Activated CD8-positive, alpha-beta memory T cell treated with anti-CD3 and anti-CD28 coated beads, Interleukin-2, amount 10 ng/mL, durations not matched to agents 7 days and 5 days (primary cell): Measurements from ENCODE around the gene SH3BP4. TPM values are rescaled to one million over a fixed set of nuclear protein-coding genes. Genes with fewer than 3 reads are reported as not detected.
"Not testable (repeated sequence)": the region's sequence is repeated elsewhere in the genome, so short reads cannot be mapped to it uniquely, and the experiment has no call there.

Source experiments
- ATAC-seq: fragments of 150-1000 bp; cut with Tn5 transposase; one replicate; pipeline ENCODE4 v1.10.0; 2021; ENCODE audit warnings: moderate library complexity
- CTCF ChIA-PET: fragments of 350-600 bp; sonication (Branson Sonifier 250); formaldehyde crosslinking; loops from one replicate; lab custom pipeline; 2021; ENCODE audit warnings: antibody characterized with exemption; lab: Charles Lee
- DNase-seq: peaks from one replicate; pipeline ENCODE4 v3.0.0-alpha.2; 2020
- H3K27ac Mint-ChIP-seq: one replicate; pipeline ENCODE4 v1.8.0; 2021; ENCODE audit warnings: mild to moderate bottlenecking, mixed read lengths
- H3K27me3 Mint-ChIP-seq: one replicate; pipeline ENCODE4 v1.8.0; 2021; ENCODE audit warnings: mixed read lengths
- H3K36me3 Mint-ChIP-seq: one replicate; pipeline ENCODE4 v1.8.0; 2021; ENCODE audit warnings: mild to moderate bottlenecking, mixed read lengths
- H3K4me1 Mint-ChIP-seq: one replicate; pipeline ENCODE4 v1.8.0; 2021; ENCODE audit warnings: mixed read lengths
- H3K4me3 Mint-ChIP-seq: one replicate; pipeline ENCODE4 v1.8.0; 2021; ENCODE audit warnings: mild to moderate bottlenecking, moderate library complexity, mixed read lengths
- H3K9me3 Mint-ChIP-seq: one replicate; pipeline ENCODE4 v1.8.0; 2022; ENCODE audit warnings: low read depth, mixed read lengths
- total RNA-seq, 2 experiments: library from RNA; stranded (reverse); gene quantifications; one replicate each; pipeline ENCODE4 v1.2.3, GENCODE V29; 2021

SH3BP4 gene
- total RNA-seq, 2 experiments from 2014 or later, result 0.12 TPM; not detected in 1

DNA sequence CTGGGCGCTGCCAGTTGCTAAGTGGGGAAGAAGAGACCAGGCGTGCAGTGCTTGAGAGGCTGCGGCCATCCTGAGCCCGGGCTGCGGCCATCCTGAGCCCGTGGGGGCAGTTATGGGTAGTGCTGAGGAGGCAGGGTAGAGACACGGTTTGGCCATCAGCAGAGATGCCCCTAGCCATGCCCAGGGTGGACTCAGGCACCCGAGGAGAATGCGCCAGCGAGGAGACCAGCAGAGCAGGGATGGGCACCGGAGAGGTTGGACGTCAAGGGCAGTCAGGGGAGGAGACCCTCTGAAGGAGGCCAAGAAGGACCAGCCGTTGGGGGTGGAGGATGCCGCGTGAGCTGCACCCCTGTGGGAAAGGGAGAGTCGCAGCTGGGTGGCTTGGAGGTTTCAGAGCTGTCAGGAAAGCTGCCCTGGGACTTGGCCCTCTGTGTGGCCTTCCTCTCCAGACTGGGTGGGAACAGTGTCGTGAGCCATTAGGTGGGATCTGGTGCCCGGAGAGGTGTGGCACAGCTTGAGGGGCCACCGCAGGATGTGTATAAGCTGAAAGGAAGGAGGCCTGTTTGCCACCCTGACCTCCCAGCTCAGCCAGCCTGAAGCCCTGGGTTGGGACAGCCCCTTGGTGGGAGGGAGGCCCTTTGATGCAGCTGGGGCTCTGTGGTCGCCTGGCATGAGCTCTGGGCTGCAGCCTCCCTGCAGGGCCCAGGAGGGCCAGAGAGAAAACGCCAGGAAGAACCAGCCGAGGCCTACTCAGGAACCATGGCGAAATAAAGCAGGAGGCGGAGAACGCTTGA is 56.0 kb downstream of the SH3BP4 start:
- CTCF ChIA-PET, result no interaction called here
- DNase-seq (no peak), ATAC-seq (no peak)
- H3K9me3 Mint-ChIP-seq, result no peaks in the 10 kb centered on the region
- H3K36me3 Mint-ChIP-seq, result no peaks in the 10 kb centered on the region
- no peaks in the 10 kb centered on the region for H3K27me3 Mint-ChIP-seq
- H3K4me3 Mint-ChIP-seq, result no peak overlapping the region
- H3K27ac Mint-ChIP-seq, result no peak overlapping the region
- H3K4me1 Mint-ChIP-seq, result no peaks in the 10 kb centered on the region

DNA sequence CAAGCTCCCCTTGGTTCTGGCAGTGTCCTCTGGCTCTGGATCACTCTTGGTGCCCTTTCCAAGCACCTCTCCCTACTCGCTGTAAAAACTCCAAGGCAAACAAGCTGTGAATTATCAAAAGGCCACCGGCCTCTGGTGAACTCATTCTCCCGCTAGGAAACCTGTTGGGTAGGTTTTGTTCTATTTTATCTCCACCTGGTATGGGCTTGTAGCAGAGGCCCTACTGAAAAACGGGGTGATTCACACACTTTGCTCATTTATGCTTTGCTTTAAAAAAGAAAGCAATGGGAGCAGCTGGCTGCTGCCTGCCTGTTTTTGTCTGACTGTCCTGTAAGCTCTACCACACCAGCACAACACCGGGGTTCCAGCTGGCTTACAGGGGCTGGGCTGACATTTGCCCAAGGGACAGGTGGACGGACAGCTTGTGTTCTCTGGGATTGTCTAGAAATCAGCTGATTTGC is 56.8 kb downstream of the SH3BP4 start:
- DNase-seq, result no peak
- H3K27ac Mint-ChIP-seq, result no peak overlapping the region
- CTCF ChIA-PET, result no interaction called here
- no peaks in the 10 kb centered on the region for H3K4me1 Mint-ChIP-seq
- no peaks in the 10 kb centered on the region for H3K36me3 Mint-ChIP-seq
- no peaks in the 10 kb centered on the region for H3K9me3 Mint-ChIP-seq
- H3K27me3 Mint-ChIP-seq, result no peaks in the 10 kb centered on the region
- ATAC-seq, result no peak
- H3K4me3 Mint-ChIP-seq, result no peak overlapping the region

DNA sequence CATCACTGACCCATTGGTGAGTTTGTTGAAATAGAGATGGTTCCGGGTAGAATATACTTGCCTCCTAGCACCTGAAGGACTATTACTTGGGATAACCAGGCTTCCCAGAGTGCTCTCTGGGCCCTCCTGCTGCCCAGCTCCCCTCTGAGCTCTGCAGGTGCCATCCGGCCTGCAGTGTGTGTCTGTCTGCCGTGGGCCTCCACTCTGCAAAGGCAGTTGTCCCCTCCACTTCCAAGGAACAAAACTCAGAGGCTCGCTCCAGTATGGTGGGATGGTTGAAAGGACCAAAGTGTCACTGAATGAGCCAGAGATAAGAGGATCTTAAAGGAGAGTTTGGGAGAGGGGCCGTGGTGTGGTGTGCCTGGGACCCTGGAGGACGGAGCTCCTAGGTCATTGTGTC is 57.3 kb downstream of the SH3BP4 start:
- Mint-ChIP-seq H3K9me3 (no peaks in the 10 kb centered on the region), H3K27me3 (no peaks in the 10 kb centered on the region), H3K4me3 (no peak overlapping the region), H3K36me3 (no peaks in the 10 kb centered on the region), H3K27ac (no peak overlapping the region), H3K4me1 (no peaks in the 10 kb centered on the region)
- DNase-seq, result no peak
- CTCF ChIA-PET, result no interaction called here
- ATAC-seq, result no peak

DNA sequence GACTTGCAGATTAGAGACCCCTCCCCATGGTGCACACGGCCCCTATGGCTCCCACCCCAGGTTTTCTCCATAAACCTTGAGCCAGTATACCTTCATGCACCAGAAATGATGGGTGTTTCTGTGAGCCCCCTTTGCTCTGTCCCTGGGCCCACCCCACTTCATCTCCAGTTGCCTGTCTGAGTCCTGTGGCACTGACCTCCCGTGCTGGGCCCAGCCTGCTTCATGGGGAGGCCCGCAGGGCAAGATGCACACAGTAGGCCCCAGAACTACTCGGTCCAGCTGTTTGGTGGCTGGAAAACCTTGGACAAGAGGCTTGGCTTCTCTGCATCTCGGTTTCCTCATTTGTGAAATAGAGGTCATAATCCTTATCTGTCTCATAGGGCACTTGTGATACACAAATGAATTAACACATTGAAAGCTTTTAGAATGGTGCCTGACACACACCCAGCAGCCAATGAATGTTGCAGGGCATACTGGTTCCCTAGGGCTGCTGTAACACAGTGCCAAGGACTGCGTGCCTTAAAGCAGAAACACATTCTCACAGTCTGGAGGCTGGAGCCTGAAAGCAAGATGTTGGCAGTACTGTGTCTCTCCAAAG is 58.4 kb downstream of the SH3BP4 start:
- no peak overlapping the region for H3K27ac Mint-ChIP-seq
- no peaks in the 10 kb centered on the region for H3K4me1 Mint-ChIP-seq
- no peaks in the 10 kb centered on the region for H3K36me3 Mint-ChIP-seq
- no peaks in the 10 kb centered on the region for H3K27me3 Mint-ChIP-seq
- ATAC-seq (no peak), DNase-seq (no peak)
- CTCF ChIA-PET, result no interaction called here
- no peaks in the 10 kb centered on the region for H3K9me3 Mint-ChIP-seq
- no peak overlapping the region for H3K4me3 Mint-ChIP-seq

DNA sequence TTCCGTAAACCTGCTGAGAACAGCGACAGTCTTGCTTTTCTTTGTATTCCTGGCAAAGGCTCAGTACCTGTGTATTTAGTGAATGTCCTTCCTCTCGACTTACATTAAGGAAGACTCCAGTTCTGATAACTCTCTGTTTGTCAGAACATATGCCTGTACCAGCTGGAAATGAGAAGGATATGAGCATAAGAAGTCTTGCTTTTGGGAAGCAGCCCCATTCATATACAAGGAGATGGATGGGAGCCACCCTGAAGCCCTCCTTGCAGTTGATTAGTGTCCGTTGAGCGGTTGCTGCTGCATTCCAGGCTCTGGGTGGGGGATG is 59.8 kb downstream of the SH3BP4 start:
- Mint-ChIP-seq H3K27me3 (no peaks in the 10 kb centered on the region), H3K36me3 (no peaks in the 10 kb centered on the region), H3K4me3 (no peak overlapping the region), H3K27ac (no peak overlapping the region), H3K4me1 (no peaks in the 10 kb centered on the region), H3K9me3 (no peaks in the 10 kb centered on the region)
- ATAC-seq (no peak), DNase-seq (no peak)
- CTCF ChIA-PET, result no interaction called here

DNA sequence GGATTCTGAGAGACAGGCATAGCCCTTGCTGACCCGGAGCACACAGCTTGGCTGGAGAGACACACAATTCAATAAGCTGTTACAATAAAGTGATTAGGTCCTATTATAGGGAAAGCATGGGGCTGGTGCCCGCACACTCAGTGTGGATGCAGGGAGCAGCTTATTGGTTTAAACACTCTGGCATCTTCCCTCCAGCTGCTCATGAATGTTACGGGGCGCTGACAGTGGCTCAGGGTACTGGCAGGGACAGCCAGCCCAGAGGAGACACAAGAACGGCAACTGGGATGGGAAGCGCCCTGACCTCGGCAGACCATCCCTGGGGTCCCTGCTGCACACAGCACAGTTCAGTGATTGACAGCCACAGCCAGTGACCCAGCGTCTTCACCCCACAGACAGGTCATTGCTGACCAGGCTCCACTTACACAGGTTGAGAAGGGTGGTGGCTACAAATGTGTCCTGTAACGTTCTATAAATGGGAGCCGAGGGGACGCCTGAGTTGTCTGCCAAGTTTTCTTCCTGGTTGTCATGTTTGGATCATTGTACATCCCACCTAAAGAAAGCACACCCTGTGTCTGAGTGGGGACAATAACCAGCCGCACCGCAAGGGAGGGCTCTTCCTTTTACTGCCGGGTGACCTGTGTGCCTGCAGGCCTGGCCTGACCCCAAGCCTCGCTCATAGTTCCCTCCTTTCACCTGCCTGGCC is 60.3 kb downstream of the SH3BP4 start:
- Mint-ChIP-seq H3K27me3 (no peaks in the 10 kb centered on the region), H3K27ac (no peak overlapping the region), H3K36me3 (no peaks in the 10 kb centered on the region), H3K9me3 (peaks cover 2% of the 10 kb centered on the region), H3K4me1 (no peaks in the 10 kb centered on the region), H3K4me3 (no peak overlapping the region)
- CTCF ChIA-PET, result no interaction called here
- ATAC-seq (no peak), DNase-seq (no peak)

DNA sequence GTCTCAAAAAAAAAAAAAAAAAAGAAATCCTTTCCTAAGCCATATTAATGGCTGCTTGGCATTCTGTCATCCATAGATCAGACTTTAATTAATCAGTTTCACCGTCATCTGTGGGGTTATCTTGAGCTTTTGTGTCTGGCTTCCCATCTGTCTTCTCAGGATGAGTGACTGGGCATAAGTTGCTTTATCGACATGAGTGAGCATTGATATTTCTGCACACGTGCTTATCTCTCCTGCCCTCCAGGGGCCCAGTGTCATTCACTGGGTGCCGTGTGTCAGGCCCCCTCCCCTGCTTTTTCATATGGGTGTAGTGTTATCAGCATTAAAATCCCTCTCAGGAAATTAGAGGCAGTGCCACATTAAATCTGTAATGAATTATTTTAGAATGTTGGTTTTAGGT is 65.6 kb downstream of the SH3BP4 start:
- H3K4me1 Mint-ChIP-seq, result no peaks in the 10 kb centered on the region
- H3K36me3 Mint-ChIP-seq, result no peaks in the 10 kb centered on the region
- H3K27ac Mint-ChIP-seq, result no peak overlapping the region
- no peaks in the 10 kb centered on the region for H3K27me3 Mint-ChIP-seq
- ATAC-seq (no peak), DNase-seq (no peak)
- CTCF ChIA-PET, result no interaction called here
- H3K9me3 Mint-ChIP-seq, result peaks cover 4% of the 10 kb centered on the region
- H3K4me3 Mint-ChIP-seq, result no peak overlapping the region

DNA sequence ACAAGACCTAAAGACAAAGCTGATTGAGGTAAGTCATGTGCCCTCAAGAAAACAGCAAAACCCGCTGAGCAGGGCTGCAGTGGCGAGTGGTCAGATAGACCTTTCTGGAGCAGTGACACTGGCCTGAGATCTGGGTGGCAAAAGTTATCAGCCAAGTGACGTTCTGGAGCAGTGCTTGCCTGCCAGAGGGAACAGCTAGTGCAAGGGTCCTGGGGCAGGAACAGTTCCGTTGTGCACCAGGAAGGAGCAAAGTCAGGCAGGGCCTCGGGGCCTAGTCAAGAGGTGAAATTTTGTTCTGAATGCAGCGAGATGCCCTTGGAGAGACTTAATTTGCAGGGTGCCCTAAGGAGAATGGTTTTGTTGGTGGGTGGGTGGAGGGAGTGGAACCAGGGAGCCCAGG is 67.0 kb downstream of the SH3BP4 start:
- H3K27me3 Mint-ChIP-seq, result no peaks in the 10 kb centered on the region
- CTCF ChIA-PET, result no interaction called here
- no peaks in the 10 kb centered on the region for H3K4me1 Mint-ChIP-seq
- DNase-seq (no peak), ATAC-seq (no peak)
- H3K27ac Mint-ChIP-seq, result no peak overlapping the region
- peaks cover 4% of the 10 kb centered on the region for H3K9me3 Mint-ChIP-seq
- H3K4me3 Mint-ChIP-seq, result no peak overlapping the region
- H3K36me3 Mint-ChIP-seq, result no peaks in the 10 kb centered on the region

DNA sequence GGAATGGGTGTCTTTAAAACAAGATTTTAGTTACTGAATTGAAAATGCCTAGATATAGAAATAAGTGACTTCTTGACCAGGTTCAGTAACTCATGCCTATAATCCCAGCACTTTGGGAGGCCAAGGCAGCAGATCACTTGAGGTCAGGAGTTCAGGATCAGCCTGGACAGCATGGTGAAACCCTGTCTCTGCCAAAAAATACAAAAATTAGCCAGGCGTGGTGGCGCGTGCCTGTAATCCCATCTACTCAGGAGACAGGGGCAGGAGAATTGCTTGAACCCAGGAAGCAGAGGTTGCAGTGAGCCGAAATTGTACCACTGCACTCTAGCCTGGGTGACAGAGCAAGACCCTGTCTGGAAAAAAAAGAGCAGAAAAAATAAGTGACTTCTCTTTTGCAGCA is 68.3 kb downstream of the SH3BP4 start:
- H3K9me3 Mint-ChIP-seq, ATAC-seq, H3K4me3 Mint-ChIP-seq, H3K4me1 Mint-ChIP-seq, H3K27me3 Mint-ChIP-seq, H3K27ac Mint-ChIP-seq, CTCF ChIA-PET, H3K36me3 Mint-ChIP-seq, DNase-seq: not testable (repeated sequence)

DNA sequence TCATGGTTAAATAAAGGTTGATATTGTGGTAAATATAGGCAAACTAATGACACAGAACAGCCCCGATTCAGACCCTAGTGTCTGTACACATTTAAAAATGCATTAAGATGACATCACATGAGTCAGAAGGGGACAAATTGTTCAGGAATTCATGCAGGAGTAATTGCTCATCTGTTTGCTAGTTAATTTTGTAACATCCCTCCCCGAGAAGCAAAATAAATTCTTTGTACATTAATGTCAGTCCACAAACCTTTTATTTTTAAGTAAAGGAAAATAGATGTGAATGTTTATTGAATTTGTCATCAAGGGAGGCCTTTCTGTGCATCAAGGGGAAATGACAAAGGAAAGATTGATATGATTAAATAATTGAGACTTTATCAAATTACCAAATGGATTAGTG is 69.9 kb downstream of the SH3BP4 start:
- Mint-ChIP-seq H3K27me3 (no peaks in the 10 kb centered on the region), H3K27ac (no peak overlapping the region), H3K4me3 (no peak overlapping the region), H3K9me3 (peaks cover 3% of the 10 kb centered on the region), H3K36me3 (no peaks in the 10 kb centered on the region), H3K4me1 (no peaks in the 10 kb centered on the region)
- DNase-seq (no peak), ATAC-seq (no peak)
- CTCF ChIA-PET, result no interaction called here

DNA sequence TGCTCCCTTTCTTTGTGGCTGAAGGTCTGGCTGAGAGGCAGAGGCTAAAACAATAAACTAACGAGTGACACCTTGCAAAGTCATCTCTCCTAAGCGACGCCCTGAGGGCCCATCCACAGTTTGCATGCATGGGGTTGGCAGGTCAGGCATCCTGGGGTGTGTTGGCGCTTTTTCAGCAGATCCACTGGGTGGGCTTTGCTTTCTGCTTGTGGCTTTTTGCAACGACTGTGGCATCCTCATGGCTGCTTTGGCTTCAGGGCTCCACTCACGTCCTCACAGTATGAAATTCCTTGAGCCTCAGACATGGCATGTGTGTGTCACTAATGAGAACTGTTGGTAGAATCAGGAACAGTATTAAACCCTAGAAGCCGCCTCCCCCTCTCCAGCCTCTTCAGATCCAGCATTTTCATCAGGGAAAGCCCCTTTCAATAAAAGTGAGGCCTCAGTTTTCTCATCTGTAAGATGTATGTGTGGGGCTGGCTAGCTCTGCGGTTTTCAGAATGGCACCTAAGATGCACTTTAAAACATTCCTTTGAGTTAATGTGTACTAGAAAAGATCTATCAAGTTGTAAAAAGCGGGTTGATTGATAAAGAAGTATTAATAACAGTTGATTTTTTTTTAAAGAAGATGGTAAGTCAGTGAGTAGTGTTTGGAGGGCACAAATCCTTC is 72.5 kb downstream of the SH3BP4 start:
- CTCF ChIA-PET, result no interaction called here
- no peak for ATAC-seq
- Mint-ChIP-seq H3K4me3 (no peak overlapping the region), H3K27ac (no peak overlapping the region), H3K4me1 (no peaks in the 10 kb centered on the region), H3K36me3 (no peaks in the 10 kb centered on the region), H3K9me3 (no peaks in the 10 kb centered on the region), H3K27me3 (no peaks in the 10 kb centered on the region)
- DNase-seq, result no peak

DNA sequence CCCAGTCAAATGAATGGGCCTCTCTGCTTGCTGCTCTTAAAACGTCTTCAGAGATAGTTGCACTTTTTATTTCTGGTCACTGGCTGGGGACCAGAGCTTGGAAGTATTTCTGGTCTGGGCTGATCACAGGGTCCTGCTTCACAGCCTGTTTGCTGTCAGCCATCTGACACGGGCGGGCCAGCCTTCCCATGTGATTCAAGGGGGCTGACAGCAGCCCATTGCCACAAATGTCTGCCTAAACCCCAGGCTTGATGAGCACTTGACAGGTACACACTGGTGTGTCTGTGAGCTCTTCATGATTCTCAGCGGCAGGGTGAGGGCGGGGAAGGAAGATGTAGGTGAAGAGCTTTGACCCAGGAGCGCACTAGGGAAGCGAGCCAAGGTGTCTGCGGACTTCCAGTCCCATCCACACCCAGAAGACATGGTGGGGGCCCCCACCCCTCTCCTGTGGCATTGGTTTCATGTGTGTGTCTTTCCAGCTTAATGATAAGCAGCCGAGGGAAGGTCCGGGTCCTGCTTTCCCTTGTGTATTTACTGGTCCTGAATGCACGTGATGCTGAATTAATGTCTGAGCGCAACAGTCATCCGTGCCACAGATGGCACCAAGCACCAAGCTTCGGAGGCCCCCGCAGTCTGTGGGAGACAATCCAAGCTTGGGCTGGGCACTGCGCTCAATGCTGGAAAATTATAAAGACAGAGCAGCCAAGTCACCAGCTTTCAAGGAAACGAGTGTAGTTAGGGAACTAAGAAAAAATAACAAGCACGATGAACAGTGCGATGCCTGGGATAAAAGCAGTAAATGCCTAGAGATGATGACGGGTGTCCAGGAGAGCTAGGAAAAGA is 73.3 kb downstream of the SH3BP4 start:
- Mint-ChIP-seq H3K4me1 (no peaks in the 10 kb centered on the region), H3K9me3 (no peaks in the 10 kb centered on the region), H3K4me3 (no peak overlapping the region), H3K27me3 (no peaks in the 10 kb centered on the region), H3K36me3 (no peaks in the 10 kb centered on the region), H3K27ac (no peak overlapping the region)
- ATAC-seq, result no peak
- DNase-seq, result no peak
- CTCF ChIA-PET, result no interaction called here
